GOT3 (cell line): ENCODE results near the gene EIF5A2.
"Not testable (repeated sequence)": the region's sequence is repeated elsewhere in the genome, so short reads cannot be mapped to it uniquely, and the experiment has no call there.

Source experiments
- DNase-seq: peaks from one replicate; lab custom pipeline; 2025; ENCODE audit warnings: mixed read lengths; lab: John Stamatoyannopoulos, UW

EIF5A2 gene

DNA sequence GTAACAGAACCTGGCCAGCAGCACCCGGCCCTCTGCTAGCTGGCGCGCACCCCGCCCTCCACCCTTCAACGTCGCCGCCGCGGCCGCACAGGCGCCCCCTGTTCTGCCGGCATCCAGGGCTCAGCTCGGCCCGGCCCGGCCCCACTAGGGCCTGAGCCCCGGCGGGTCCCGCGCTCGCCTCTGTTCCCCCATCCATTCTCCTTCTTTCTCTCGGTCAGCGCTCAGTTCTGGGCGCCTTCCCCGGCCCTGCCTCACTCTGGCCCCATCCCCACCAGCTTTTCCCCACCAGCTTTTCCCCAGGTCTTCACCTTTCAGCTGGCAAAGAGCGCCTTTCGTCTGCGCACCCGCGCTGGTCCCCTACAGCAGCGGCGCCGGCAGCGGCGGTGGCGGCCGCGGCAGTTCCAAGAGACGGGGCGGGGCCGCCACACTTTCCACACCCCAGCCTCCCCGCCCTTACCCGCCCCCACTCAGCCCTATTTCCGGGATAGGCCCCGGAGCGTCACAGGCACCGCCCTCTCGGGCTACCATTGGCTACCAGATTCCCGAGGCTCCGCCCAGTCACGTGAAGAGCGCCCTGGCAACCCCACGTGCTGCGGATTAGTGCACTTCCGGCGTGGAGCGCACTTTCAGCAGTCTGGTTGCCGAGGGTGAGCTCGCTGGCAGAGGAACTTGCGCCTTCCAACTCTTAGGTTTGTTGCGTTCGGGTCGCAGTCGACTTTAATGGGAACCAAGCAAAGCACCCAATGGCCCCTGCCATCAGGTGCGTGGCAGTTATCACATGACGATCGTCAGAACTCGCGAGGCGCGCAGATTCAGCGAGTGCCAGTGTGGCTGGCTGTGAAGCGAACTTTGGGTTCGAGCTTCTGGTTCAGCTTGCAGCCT, at the start of gene EIF5A2:
Gene EIF5A2 (minus strand): TSS at position 403 of the 882 bp plus-strand sequence. CDS start 831 bp downstream, outside the sequence.
- DNase-seq: peak; percentile 89

DNA sequence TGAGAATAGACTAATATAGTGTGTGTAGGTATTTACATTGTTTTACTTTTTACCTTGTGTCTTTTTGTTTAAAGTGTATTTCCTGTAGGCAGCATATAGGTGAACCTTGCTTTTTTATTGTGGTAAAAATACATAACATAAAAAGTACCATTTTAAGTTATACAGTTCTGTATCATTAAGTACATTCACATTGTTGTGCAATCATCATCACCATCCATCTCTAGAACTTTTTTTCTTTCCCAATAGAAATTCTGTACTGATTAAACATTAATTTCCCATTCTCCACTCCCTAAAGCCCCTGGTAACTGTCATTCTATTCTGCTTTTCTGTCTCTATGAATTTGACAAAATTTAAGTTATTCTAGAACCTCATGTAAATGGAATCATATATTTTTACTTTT, 48.2 kb upstream of the EIF5A2 start:
- no peak for DNase-seq

DNA sequence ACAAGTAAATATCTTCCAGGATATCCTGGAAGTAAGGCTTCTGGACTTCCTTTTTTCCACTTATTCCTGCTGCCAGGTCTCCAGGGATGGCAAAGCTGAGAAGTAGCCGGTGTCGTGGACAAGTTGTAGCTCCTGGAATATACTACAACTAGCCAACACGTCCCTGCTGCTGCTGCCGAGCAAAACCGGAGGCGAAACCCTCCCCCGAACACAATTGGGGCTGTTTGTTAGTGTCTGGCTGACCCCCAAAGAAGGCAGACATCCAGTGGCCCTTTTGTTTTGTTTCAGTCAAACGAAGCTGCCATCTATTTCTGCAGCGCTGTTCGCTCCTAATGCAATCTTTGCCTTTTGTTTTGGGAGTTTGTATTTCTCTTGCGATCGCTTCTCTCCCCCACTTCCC, 45.3 kb upstream of the EIF5A2 start:
- no peak for DNase-seq

DNA sequence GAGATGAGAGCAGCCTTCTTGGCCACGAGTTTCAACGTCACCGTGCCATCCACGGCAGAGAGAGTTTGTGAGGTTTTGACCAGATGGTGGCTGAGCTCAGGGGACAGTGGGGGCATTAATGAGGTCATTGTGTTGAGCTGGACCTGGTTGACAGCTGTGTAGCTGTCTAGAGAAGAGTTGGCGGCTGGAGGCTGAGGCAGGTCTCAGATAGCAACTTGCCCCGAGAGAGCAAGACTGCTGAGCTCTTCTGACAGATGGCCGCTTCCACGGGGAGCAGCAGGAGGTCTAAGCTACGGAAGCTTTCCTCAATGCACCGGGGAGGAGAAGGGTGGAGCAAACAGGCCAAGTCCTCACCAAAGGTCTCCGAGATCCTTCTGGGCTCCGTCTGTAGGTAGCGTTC, 44.8 kb upstream of the EIF5A2 start:
- no peak for DNase-seq

DNA sequence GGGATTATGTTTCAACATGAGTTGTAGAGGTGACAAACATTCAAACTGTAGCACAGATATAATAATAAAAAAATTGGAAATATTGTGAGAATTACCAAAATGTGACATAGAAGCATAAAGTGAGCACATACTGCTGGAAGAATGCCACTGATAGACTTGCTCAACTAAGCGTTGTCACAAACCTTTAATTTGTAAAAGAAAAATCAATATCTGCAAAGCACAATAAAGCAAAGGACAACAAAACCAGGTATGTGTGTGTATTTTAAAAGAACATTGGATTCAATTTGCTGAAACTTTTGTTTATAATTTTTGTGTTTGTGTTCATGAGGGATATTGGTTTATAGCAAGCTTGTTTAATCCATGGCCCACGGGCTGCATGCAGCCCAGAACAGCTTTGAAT, 40.8 kb upstream of the EIF5A2 start:
- DNase-seq: no peak

DNA sequence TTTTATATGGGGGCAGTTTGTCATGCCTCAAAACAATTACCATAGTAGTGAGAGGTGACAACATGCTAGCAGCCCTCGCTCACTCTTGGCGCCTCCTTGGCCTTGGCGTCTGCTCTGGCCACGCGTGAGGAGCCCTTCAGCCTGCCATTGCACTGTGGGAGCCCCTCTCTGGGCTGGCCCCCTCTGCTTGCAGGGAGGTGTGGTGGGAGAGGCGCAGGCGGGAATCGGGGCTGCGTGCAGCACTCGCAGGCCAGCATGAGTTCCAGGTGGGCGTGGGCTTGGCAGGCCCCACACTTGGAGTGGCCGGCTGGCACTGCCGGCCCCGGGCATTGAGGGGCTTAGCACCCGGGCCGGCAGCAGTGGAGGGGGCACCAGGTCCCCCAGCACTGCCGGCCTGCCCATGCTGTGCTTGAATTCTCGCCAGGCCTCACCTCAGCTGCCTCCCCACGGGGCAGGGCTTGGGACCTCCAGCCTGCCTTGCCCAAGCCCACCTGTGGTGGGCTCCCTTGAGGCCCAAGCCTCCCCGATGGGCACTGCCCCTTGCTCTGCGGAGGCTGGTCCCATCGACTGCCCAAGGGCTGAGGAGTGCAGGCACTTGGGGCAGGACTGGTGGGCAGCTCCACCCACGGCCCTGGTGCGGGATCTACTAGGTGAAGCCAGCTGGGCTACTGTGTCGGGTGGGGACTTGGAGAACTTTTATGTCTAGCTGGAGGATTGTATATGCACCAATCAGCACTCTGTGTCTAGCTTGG, 38.8 kb upstream of the EIF5A2 start:
- DNase-seq: no peak

DNA sequence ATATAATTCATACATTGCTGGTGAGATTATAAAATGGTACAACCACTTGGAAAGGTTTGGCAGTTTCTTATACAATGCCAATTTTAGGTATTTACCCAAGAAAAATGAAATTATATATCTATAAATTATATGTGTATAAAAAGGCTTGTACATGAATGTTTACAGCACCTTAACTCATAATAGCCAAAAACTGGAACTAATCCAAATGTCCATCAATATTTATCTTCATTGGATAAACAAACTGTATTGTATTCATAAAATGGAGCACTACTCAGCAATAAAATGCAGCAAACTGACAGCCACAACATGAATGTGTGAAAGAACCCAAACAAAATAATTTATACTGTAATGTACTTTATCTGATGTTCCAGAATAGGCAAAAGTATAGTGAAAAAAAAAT, 33.6 kb upstream of the EIF5A2 start:
- DNase-seq: no peak

DNA sequence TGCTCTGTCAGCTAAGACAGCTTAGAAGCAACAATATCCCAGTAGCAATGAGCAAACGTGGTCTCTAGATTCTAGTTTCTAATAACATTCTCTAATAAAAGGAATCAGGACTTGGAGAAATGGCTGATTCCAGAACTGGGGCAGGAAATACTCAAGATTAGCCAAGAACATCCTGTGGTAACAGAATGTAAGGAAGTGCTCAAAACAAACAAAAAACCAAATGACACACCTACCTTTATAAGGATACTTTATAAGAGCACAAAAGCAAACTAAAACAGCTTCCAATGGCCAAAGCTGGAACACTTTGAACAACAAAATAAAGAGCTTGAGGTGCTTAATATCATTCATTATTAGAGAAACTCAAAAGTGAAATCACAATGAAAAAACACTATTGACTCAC, 33.1 kb upstream of the EIF5A2 start:
- DNase-seq: no peak

DNA sequence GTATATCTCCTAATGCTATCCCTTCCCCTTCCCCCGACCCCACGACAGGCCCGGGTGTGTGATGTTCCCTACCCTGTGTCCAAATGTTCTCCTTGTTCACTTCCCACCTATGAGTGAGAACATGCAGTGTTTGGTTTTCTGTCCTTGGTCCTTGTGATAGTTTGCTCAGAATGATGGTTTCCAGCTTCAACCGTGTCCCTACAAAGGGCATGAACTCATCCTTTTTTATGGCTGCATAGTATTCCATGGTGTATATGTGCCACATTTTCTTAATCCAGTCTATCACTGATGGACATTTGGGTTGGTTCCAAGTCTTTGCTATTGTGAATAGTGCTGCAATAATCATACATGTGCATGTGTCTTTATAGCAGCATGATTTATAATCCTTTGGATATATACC, 24.6 kb upstream of the EIF5A2 start:
- DNase-seq: not testable (repeated sequence)

DNA sequence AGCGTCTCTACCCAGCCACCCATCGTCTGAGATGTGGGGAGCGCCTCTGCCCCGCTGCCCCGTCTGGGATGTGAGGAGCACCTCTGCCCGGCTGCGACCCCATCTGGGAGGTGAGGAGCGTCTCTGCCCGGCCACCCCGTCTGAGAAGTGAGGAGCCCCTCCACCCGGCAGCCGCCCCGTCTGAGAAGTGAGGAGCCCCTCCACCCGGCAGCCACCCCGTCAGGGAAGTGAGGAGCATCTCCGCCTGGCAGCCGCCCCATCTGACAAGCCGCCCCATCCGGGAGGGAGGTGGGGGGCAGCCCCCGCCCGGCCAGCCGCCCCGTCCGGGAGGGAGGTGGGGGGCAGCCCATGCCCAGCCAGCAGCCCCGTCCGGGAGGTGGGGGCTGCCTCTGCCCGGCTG, 15.1 kb upstream of the EIF5A2 start:
- DNase-seq: not testable (repeated sequence)

DNA sequence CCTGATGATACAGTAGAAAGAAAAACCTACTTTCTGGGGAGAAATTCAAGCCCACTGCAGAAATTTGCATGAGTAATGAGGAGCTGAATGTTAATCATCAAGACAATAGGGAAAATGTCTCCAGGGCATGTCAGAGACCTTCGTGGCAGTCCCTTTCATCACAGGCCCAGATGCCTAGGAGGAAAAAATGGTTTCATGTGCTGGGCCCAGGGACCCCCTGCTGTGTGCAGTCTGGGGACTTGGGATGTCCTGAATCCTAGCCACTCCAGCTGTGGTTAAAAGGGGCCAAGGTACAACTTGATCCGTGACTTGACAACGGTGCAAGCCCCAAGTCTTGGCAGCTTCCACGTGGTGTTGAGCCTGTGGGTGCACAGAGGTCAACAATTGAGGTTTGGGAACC, 10.3 kb upstream of the EIF5A2 start:
- DNase-seq: no peak

DNA sequence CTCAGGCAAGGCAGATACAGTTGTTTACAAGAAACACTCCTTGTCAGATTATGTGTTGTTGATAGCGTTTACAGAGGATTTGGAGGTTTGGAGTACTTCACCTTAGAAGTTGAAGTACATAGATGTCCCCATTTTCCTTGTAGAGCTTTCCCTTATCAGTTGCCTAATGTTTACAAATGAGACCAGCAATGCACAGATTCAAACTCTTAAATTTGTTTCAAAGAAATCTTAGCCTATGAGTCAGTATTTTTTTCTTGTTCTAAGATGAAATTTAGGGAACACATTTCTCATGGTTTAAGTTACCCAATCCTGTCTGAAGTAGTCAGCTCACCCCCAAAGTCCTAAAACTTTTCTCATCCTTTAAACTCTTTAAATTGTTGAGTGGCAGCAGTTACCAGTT, 6.3 kb upstream of the EIF5A2 start:
- no peak for DNase-seq

DNA sequence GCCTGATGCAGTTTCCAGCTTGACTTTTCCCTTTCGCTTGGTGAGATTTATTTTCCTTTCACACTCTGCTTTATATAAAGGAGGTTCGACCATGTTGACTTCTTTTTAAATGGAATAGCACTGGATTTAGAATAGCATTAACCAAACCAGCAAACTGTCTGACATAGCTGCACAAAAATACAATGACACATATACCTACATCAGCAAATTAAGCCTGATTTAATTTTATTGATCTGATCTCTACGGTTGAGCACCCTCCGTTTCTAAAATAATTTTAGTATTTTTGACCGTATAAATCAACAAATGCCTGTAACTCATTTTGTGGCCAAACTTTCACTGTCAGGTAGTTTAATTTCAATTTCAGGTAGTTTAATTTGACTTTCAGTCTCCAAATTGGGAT, 5.8 kb upstream of the EIF5A2 start:
- no peak for DNase-seq

DNA sequence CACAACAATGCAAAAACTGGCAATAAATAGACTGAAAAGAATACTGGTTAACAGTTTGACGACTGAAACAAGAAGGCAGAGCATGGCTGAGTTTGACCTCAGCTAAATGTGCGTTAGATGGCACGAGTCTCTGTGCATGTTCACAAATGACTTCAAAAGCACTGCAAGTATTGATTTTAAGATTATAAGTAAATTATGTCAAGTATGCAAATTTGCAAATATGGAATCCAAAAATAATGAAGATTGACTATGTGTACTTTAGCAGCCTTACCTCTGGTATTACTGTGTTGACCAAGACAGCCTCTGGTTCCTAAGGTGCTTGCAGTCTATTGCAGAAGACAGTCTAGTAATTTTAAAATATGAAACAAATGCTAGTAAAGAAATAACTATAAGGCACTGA, 2.6 kb upstream of the EIF5A2 start:
- DNase-seq: no peak

DNA sequence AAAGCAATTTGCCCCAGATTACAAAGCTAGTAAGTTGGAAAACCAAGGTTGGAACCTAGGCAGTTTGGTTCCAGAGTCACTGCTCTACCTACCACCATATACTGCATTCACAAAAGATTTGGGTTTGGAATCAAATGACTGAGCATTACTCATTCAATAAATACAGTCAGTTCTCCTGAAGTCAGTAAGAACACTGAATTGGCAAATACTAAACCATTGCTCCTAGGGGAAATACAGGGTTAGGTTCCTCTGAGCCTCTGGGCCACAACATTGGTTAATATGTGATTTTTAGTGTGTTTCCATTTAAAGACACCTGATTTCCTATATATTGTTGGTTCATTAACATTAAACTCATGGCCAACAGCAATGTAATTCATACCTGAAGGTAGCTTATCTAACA, 2.1 kb upstream of the EIF5A2 start:
- no peak for DNase-seq

DNA sequence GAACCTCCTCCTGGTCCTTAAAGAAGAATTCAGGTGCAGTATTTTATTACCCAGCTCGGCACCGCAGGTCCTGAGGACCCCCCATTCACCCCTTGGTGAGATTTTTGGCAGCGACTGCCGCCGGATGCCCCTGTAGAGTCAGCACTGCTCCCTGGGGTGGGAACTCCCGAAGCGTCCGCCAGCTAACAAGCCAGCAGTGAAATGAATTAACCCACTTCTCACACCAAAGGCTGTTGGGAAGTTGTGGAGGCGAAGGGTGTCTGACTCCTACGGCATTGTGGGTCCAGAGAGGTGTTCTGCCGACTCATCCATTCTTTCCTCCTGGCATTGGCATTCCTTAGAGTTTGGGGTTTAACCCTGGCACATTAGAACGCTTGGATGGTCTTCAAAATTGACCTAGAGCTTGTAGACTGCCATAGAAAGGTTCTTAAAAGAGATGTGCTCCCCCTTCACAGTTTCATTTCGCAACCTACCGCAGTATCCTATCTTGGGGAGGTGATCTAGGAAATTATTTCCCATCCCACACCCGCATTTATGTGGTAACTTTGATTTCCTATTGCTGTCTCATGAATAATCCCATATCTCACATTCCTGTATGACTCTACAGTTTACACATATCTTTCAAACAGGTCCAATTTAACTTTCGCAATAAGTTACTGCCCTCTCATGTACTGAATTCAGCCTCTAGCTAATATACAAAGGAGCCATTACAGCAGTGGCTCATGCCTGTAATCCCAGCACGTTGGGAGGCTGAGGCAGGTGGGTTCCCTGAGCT, 879 bp upstream of the EIF5A2 start:
- DNase-seq: peak; percentile 34

DNA sequence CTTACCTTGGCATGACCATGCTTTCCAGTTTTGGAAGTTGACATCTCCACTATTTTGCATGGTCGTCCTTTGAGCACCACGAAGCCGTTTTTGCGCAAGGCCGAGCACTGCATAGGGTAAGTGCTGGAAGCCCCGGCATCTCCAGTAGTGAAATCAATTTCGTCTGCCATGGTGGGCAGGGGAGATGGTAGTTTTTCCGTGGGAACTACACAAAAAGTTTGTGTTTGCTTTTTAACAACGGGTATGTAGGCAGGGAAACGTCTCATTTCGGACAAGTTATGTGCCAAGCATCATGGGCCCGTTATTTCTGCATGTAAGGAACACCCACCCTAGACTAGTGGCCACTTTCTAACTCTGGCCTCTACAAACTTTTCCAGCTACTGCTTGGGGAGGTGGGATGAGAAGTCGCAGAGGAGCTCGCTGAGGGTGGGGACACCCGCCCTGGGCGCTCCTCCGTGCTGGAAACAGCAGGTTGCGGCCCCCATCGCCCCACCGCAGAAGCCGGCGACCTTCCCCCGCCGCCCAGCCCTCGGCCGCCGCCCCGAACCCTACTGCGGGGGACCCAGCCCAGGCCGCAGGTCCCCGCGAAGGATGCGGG, 701 bp downstream of the EIF5A2 start:
- no peak for DNase-seq

DNA sequence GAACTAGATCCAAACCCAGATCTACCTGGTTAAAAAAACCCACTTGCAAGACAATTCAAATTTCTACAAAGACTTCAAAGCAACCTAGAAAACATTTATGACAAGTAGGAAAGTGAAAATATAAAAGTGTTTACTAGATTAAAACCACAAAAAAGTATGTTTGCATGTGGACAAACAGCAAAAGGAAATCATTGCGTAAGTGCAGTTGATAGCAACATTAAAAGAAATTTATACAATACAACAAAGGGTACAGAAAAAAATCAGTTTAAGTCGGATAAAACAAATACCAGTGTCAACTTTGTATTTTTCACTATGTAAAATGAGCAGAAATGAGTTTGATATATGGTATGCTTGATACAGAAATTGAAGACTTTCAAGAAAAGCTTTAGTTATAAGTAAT, 2.6 kb downstream of the EIF5A2 start:
- DNase-seq: no peak

DNA sequence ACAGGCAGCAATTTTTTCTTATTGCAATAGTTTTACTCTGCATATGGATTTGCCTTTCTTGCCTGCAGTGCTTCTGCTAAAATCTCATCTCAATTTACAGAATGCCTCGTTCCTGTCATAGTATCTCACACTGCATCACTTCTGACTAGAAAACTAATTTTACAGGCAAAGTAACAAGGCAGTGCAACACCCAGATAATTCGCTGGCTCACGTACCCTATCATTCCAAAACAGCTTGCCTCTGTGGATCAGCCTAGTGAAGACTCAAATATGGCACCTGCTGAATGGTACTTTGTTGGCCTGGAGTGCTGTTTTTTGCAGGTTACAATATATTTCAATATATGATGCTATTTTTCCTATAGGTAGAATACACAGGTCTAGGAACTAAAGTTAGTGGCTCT, 5.3 kb downstream of the EIF5A2 start:
- no peak for DNase-seq

DNA sequence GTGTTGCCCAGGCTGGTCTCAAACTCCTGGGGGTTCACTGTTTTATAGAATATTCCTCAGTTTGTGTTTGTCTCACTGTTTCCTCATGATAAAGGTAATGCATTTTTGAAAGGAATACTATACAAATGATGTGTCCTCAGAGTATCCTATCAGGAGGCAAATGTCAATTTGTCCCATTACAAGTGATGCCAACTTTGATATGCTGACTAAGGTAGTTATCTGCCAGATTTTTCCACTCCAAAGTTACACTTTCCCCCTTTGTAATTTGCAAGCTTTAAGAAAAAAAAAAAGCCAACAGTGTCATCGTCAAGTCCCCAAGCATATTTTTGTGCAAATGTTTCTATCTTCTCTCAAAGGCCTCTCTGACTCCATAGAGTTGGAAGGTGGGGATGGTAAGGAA, 9.0 kb downstream of the EIF5A2 start:
- DNase-seq: no peak

DNA sequence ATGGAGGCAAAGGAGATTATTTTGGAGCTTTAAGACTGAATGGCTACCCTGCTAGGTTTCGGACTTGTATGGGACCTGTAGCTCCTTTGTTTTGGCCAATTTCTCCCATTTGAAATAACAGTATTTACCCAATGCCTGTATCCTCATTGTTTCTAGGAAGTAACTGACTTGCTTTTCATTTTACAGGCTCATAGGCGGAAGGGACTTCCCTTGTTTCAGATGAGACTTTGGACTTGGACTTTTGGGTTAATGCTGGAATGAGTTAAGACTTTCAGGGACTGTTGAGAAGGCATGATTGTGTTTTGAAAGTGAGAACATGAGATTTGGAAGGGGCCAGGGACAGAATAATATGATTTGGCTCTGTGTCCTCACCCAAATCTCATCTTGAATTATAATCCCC, 10.5 kb downstream of the EIF5A2 start:
- DNase-seq: no peak

DNA sequence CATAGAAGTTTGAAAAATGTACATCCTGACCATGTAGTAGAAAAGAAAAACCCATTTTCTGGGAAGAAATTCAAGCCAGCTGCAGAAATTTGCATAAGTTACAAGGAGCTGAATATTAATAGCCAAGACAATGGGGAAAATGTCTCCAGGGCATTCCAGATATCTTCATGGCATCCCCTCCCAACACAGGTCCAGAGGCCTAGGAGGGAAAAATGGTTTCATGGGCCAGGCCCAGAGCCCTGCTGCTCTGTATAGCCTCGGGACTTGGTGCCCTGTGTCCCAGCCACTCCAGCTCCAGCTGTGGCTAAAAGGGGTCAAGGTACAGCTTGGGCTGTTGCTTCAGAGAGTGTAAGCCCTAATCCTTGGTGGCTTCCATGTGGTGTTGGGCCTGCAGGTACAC, 11.2 kb downstream of the EIF5A2 start:
- DNase-seq: not testable (repeated sequence)
